Measurements from ENCODE around the gene WDR91.

Gene WDR91

DNA sequence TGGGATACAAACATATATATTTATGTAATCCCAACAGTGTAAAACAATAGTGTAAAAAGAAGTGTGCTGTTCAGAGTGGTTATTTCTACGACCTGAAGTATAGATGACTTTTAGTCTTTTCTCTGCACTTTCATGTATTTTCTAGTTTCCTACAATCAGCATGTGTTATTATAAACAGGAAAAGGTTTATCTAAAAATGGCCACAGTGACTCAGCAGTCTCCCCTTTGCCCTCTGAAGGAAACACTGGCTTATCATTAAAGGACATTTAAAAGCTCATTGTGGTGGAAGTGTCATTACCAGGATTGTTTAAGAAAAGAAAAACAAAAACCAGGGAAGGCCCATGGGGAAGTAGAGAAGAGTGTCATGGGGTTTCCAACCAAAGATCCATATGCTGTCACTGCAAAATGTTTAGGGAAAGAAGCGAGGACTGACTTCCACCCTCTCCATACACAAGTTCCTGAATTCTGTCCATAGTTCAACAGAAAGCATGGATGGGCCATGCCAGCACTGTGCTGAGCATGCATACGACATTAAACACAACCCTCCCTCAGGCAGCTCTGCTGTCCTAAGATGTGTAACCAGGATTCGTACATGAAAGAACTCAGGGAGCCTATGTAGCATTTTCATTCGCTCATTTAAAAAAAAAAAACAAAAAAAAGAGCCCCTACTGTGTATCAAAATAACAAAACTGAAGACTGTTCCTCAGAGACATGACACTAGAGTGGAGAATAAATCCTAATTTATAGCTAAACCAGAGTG, 51.0 kb downstream of the WDR91 start:
- peak; percentile 38 for DNase-seq (ENCODE audit: low spot score)

- no peak for DNase-seq (ENCODE audit: low spot score)
Measured at GRCh38 chr7:135159359-135160085, 51.8 kb downstream of the WDR91 start.

- no peak for DNase-seq (ENCODE audit: low spot score)
Measured at GRCh38 chr7:135158874-135159273, 52.5 kb downstream of the WDR91 start.

- no peak for DNase-seq (ENCODE audit: low spot score)
Measured at GRCh38 chr7:135158141-135158655, 53.1 kb downstream of the WDR91 start.

DNA sequence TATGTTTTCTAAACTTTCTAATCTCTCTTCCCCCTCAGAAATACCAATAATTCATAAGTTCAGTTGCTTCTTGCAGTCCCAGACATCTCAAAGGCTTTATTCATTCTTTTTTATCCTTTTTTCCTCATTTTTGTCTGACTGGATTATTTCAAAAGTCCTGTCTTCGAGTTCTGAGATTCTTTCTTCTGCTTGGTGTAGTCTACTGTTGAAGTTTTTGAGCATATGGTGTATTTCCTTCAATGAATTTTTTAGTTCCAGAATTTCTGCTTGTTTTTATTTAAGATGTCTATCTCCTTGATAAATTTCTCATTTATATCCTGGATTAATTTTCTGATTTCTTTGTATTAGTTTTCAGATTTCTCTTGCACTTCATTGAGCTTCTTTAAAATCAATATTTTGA, 55.0 kb downstream of the WDR91 start:
- DNase-seq (ENCODE audit: low spot score) = no peak

- no peak for DNase-seq (ENCODE audit: low spot score)
Measured at GRCh38 chr7:135154734-135155133, 56.6 kb downstream of the WDR91 start.

DNA sequence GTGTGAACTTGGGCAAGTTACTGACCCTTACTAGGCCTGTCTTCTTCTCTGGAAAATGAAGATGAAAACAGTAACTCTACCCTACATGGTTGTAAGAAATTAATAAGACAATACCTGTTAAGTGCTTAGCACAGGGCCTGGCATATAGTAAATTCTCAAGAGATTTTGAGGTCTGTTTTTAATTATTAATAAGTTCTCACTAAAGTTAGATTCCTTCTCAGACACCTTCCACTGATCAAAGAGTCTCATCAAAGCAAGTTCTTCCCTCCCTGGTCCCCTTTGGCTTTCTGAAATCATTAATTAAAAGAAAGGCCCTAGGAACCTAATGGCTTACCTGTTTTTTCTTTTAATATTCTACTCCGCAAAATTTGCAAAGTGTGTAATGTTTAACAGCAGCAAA, 58.9 kb downstream of the WDR91 start:
- DNase-seq (ENCODE audit: low spot score) = no peak

GRCh38 chr7:135151533-135151932, 59.8 kb downstream of the WDR91 start:
- no peak for DNase-seq (ENCODE audit: low spot score)

- DNase-seq (ENCODE audit: low spot score) = no peak
Measured at GRCh38 chr7:135151132-135151531, 60.2 kb downstream of the WDR91 start.

DNA sequence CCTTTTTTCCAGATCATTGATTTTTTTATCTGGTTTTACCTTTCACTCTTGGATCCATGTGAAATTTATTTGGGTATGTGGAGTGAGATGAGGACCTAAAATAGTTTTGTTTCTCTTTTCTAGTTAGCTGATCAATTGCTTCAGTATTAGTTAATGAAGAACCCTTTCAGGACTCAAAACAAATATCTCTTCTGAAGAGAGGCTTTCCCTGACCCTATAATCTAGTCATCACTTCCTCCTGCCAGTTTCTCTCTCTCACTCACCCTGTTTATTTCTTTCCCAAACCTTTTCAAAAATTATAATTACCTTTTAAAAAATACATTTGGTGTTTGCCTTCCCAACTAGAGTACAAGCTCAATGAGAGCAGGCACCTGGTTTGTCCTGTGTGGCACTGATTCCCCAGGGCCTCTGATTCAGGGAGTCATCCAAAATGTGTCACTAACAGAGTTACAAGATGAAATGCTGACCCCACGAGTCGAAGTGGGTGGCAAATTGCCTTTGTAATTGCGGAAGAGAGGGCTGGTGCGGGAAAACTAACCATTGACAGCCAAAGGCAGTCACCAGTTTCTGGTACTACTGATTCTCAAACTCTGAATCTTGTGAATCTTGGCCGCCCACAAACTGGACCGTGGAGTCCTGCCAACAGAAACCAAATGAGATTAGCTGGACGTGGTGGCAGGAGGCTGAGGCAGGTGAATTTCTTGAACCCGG, 61.1 kb downstream of the WDR91 start:
- DNase-seq (ENCODE audit: low spot score) = no peak

GRCh38 chr7:135147899-135148721, 63.2 kb downstream of the WDR91 start, which contains the start of gene TMEM140:
TMEM140 (plus strand) TSS chr7:135148072; CDS start chr7:135164442, 16,370 bp downstream.
- peak; percentile 78 for DNase-seq (ENCODE audit: low spot score)

DNA sequence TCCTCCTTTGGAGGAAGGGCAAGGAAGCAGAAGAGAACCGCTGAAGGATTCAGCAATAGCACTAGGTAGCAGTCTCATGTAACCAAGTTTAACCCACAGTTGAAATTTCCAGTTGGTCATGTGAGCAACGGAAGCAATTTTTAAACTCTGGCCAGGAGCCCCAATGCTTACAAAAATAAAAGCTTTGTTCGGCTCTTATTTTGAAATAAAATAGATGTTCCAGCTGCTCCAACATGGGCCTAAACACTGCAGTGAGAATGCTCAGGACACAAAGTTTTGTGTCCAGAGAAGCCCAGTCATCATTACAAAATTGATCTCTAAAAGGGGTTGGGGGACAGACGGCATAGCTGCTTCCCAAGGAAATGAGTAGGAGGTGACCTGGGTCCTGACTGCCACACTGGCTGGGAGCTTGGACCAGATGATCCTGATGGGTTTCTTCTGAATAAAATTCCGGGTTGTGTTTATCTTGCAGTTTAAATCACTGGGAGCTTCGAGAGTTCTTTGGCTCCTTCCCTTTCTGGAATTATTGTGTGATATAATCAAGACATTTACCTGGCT, 63.9 kb downstream of the WDR91 start:
- DNase-seq (ENCODE audit: low spot score) = peak; percentile 43

DNA sequence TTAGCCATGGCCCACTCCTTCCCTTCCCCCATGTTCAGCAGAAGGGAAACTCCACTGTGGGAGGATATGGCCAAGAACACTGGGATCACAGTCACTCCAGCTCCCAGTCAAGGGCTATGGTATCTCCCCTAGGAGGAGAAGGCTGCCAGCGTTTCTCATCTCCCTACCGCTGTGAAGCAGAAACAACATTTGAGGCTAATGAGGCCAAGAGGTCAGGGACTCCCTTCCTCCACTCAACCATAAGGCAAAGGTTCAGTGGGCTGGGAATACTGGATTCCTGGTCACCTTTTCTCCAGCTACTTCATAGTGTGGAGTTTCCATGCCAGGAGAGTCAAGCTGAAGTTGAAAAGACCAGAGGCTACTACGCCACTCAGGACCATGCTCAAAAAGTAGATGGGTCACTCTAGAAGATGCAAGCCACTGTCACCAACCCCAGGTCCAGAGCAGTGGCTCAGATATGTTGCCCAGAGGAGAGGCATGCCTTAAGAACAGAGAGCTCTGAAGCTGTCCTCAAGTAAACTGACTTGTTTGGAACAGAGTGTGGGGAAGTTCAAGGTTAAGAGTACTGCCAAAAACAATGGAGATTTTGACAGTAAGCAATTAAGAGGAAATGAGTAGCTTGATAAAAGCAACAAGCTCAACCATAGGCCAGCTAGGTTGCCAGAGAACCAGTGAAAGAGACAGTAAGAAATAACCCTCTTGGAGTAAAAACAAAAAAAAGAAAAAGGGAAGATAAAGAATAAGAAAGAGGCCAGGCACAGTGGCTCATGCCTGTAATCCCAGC, 67.2 kb downstream of the WDR91 start:
- DNase-seq (ENCODE audit: low spot score) = no peak

Data from CD4-positive, alpha-beta T cell treated with Interleukin-2 at 100 ng/mL for 4 hours (primary cell).